HCT116 (cell line): ENCODE measurements around the gene TAS2R41.

Source experiments
- EZH2 ChIP-seq: fragments of 200-600 bp; sonication (generic); IDR thresholded peaks from 2 replicates; pipeline ENCODE4 v1.6.1; 2017; ENCODE audit warnings: antibody characterized with exemption, mixed run types
- EZH2phosphoT487 ChIP-seq: fragments of 200-600 bp; IDR thresholded peaks from 2 replicates; pipeline ENCODE4 v1.6.1; 2018; ENCODE audit warnings: antibody characterized with exemption, borderline replicate concordance
- POLR2AphosphoS5 ChIP-seq: IDR thresholded peaks from 2 replicates; pipeline ENCODE4 v1.6.1; 2011; ENCODE audit warnings: mild to moderate bottlenecking, low read depth, low read length, moderate library complexity
- TF ChIP-seq, protein P1 (sequence below), 3 experiments: fragments of 200-600 bp in 1 of 3; sonication (generic) in 1 of 3; IDR thresholded peaks in 2 of 3; conservative IDR thresholded peaks in 1 of 3; 2 replicates each; pipeline ENCODE4 v1.5.1; 2012 to 2017; ENCODE audit warnings: low read depth in 2 of 3, low read length in 2 of 3, antibody characterized with exemption in 1 of 3, borderline replicate concordance in 1 of 3, control low read depth in 1 of 3, mild to moderate bottlenecking in 1 of 3, mixed read lengths in 1 of 3, mixed run types in 1 of 3, moderate library complexity in 1 of 3; ENCODE audit not compliant: insufficient read depth in 1 of 3

GRCh38 chr7:143494622-143495021, 16.9 kb downstream of the TAS2R41 start:
- no peak for TF ChIP-seq POLR2AphosphoS5
- TF ChIP-seq EZH2phosphoT487 = no peak
- TF ChIP-seq, protein P1, sequence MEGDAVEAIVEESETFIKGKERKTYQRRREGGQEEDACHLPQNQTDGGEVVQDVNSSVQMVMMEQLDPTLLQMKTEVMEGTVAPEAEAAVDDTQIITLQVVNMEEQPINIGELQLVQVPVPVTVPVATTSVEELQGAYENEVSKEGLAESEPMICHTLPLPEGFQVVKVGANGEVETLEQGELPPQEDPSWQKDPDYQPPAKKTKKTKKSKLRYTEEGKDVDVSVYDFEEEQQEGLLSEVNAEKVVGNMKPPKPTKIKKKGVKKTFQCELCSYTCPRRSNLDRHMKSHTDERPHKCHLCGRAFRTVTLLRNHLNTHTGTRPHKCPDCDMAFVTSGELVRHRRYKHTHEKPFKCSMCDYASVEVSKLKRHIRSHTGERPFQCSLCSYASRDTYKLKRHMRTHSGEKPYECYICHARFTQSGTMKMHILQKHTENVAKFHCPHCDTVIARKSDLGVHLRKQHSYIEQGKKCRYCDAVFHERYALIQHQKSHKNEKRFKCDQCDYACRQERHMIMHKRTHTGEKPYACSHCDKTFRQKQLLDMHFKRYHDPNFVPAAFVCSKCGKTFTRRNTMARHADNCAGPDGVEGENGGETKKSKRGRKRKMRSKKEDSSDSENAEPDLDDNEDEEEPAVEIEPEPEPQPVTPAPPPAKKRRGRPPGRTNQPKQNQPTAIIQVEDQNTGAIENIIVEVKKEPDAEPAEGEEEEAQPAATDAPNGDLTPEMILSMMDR (IDR thresholded peaks at IDR 0.05 in 2 of 3, conservative IDR thresholded peaks at IDR 0.05 in 1 of 3; ENCODE audit: borderline replicate concordance in 1 of 3, insufficient read depth in 1 of 3, low read depth in 2 of 3, low read length in 2 of 3) = peak in 1 of 3 experiments; percentile 9; a peak in 1 of 6 replicates
- no peak for TF ChIP-seq EZH2
